GM12873 (cell line): ENCODE data around the gene ABCC1.

Experiments used
- CTCF ChIP-seq: IDR thresholded peaks from 2 replicates; pipeline ENCODE4 v1.5.1; 2012; ENCODE audit warnings: low read depth, mild to moderate bottlenecking, moderate library complexity, low read length, control low read depth; ENCODE audit not compliant: insufficient read depth; ENCODE audit errors: missing control alignments

The ABCC1 gene

GRCh38 chr16:16006650-16007049 is 57.2 kb downstream of the ABCC1 start:
- no peak for TF ChIP-seq CTCF

GRCh38 chr16:16007743-16008111 is 58.3 kb downstream of the ABCC1 start:
- TF ChIP-seq CTCF, result no peak

GRCh38 chr16:16008666-16009065 is 59.2 kb downstream of the ABCC1 start:
- no peak for TF ChIP-seq CTCF

GRCh38 chr16:16009401-16009800 is 60.0 kb downstream of the ABCC1 start:
- TF ChIP-seq CTCF, result no peak

- no peak for TF ChIP-seq CTCF
These were observed 60.8 kb downstream of the ABCC1 start for GRCh38 chr16:16010194-16010593.

GRCh38 chr16:16012144-16012543 is 62.7 kb downstream of the ABCC1 start:
- TF ChIP-seq CTCF, result no peak

GRCh38 chr16:16013812-16014211 is 64.4 kb downstream of the ABCC1 start:
- TF ChIP-seq CTCF, result no peak
